ENCODE data around the gene COPB2.
"Not testable (repeated sequence)": the region's sequence is repeated elsewhere in the genome, so short reads cannot be mapped to it uniquely, and the experiment has no call there.

Gene COPB2

DNA sequence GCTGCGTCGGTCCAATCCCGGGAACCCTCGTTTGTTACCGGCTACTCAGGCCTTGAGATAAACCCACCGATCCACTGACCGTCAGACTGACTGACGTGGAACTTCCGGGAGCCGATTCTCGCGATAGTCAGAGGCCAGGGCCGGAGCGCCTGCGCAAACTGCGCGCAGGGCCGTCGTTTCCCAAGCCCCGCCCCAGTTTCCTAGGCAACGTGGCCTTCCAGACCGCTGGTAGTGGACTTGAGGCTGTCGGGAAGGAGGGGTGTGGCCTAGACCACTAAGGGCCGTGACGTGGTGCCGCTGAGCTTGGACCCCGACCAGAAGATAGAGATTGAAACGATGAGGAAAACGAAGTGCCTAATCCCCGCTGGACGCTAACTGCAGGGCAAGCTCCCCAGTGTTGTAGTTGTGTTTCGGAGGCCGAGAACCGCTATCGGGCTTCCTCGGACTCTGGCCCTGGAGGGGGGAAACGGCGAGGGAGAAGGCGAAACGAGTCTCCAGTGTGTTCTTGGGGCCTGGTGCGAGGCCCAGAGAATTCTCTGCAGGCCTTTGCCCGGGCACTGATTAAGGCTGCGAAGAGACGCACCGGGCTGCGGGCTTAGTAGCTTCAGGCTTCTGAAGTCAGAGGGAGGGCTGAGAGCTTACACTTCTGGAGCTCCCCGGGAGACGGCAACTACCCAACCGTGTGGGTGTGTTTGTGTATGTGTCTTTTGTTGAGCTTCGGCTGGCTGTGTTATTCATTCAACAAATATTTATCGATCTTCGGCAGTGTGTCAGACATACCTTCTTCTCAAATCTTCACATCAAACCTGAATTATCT lies at the start of gene COPB2:
TSS of gene COPB2 (minus strand) at position 96 of the 817 bp plus-strand sequence. CDS start 97 bp downstream, outside the sequence.
- DNase-seq = peak; percentile 98

GRCh38 chr3:139434764-139435307 lies 45.4 kb upstream of the COPB2 start:
- peak; percentile 46 for DNase-seq

DNA sequence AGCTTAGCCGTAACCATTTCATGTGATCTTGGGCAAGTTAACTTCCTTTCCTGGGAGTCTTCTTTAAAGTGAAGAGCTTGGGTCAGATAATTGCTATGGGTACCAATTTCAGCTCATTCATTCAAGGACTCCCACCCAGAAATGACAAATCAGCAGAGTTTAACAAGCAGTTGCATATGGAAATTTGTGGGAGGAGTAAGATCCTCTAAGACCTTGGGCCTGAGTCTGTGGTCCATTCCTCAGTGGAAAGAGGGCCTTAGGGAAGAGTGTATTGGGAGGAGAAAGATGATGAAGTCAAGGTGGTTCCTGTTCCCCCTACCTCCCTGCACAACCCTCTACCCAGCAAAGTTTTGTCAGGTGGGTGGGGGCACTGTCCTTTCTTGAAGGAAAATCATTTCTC lies 44.8 kb upstream of the COPB2 start:
- no peak for DNase-seq

DNA sequence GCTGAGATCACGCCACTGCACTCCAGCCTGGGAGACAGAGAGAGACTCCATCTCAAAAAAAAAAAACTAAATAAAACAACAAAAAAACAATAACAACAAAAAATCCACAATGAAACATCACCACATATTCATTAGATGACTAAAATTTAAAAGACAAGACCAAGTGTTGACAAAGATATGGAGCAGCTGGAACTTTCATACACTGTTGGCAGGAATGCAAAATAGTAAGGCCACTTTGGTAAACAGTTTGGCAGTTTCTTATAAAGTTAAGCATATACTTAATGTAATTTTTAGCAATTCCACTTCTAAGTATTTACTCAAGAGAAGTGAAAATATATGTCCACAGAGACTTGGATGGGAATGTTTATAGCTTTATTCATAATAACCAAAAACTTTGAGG lies 43.6 kb upstream of the COPB2 start:
- DNase-seq = no peak

- DNase-seq = no peak
Measured at GRCh38 chr3:139430493-139430892, 41.0 kb upstream of the COPB2 start.

DNA sequence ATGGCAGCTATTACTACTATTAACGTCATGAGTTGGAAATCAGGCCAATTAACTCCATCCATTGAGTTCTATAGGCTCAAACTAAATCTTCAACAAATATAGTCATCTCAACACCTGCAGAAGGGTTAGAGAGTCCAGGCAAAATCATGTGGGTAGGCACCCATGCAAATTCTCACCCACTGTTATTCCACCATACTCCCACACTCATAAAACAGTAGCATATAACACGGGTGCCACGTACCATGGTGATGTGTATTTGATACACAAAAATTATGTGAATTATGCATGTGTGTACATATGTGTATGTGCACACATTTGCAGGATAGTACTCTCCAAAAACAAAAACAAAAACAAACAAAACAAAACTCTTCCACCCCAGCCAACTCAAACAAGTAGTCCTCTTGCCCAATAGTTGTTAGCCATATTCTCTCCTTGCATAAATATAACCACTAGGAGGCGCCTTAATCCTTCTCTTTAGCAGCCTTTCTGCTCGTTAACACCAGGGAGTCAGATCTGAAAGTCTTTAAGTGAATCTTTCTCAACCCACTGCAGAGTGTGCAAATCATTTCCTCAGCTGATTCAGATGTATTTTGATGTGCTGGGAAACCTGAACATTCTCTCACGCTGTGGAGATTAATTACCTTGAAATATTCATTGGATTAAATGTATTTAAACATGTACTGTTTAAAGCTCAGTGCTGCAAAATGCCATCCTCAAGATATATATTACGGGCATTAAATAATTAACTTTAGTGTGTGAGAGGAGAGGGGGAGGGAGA lies 38.0 kb upstream of the COPB2 start:
- peak; percentile 78 for DNase-seq

- DNase-seq = no peak
Measured at GRCh38 chr3:139425745-139426400, 36.4 kb upstream of the COPB2 start.

DNA sequence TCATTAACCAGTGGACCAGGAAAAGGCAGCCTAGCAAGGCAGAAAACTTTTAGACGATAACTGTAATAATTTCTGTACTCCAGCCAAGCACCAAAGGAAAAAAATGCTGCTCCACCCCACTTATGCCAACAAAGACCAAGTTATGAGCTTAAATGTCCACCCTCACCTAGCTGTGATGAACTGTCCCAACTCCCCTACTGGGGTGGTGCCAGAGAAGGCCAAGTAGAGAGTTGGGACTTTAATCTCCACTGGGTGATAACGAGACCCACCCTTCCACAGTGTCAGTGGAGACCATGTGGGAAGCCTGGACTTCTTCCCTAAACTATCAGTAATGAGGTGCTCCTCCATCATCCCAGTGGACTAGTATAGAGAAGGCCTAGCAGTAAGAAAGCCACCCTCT lies 33.8 kb upstream of the COPB2 start:
- no peak for DNase-seq

- DNase-seq = no peak
Measured at GRCh38 chr3:139421460-139421859, 32.0 kb upstream of the COPB2 start.

- DNase-seq = no peak
Measured at GRCh38 chr3:139421040-139421439, 31.6 kb upstream of the COPB2 start.

- DNase-seq = no peak
Measured at GRCh38 chr3:139418144-139418543, 28.7 kb upstream of the COPB2 start.

- no peak for DNase-seq
Measured at GRCh38 chr3:139416275-139416674, 26.8 kb upstream of the COPB2 start.

DNA sequence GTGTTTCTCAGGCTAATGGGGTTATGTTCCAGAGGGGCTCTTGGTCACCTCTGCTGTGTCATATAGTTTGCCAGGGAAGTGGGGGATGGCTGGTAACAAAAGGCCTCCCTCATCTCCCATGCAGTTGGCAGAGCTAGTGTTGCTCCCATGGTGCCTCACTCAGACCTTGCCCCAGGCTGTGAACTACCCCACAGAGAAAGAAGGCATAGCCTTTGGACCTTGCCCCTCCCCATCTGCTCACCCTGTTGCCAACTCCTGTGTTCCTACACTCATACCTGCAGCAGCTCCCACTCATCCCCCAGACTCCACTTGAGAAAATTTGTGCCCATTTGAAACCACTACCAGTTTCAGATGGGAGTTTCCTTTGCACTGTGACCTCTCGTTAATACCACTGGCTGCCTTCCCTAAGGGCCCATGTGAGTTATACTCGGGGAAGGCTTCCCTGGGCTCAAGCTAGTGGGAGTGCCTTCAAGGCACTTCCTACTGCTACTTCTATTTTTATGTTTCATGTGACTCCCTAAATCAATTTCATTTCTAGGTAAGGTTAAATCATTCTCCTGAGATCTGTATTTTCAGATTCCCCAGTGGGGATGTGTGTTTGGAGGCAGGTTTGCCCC lies 25.3 kb upstream of the COPB2 start:
- DNase-seq = no peak

DNA sequence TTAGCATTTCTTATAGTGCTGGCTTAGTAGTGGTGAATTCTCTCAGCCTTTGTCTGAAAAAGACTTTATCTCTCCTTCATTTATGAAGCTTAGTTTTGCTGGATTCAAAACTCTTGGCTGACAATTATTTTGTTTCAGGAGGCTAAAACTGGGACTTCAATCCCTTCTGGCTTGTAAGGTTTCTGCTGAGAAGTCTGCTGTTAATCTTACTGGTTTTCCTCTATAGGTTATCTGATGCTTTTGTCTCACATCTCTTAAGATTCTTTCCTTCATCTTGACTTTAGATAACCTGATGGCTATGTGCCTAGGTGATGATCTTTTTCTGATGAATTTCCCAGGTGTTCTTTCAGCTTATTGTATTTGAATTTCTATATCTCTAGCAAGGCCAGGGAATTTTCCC lies 23.4 kb upstream of the COPB2 start:
- not testable (repeated sequence) for DNase-seq

GRCh38 chr3:139401155-139401554 lies 11.7 kb upstream of the COPB2 start:
- not testable (repeated sequence) for DNase-seq

- DNase-seq = no peak
Measured at GRCh38 chr3:139396707-139397106, 7.3 kb upstream of the COPB2 start.

DNA sequence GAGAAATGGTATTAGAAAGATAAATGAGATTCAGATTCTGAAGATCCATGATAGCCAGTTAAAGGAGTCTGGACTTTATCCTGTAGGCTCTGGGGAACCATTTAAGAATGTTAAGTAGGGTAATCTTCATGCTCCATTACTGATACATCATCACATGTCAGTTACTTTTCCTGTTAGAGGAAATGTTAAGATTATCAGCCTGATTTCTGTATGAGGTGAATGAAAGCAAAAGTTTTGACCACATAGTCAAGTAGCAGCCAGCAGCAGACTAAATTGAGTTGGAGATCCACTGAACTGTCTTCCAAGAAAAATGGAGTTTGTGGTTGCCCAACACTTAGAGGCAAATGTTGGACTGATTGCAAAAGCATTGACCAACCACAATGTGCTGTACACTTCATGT lies 4.7 kb upstream of the COPB2 start:
- DNase-seq = no peak

GRCh38 chr3:139388821-139389551 lies 461 bp downstream of the COPB2 start:
- DNase-seq = no peak

DNA sequence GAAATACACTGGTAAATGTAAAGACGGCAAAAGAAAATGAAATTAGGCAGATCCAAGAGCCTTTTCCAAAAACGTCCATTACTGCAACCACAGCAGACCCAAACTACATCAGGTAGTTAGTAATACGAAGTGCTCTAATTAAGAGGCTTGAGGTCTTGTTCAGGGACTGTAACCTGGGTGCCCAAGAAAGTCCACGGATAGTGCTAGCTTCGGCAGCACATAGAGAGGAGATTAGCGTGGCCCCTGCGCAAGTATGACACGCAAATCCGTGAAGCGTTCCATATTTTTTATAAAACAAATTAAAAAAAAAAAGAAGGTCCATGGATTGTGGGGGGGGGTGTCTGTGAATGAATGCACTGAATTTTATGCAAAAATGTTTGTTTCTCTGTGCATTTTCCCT lies 1.4 kb downstream of the COPB2 start:
- no peak for DNase-seq

DNA sequence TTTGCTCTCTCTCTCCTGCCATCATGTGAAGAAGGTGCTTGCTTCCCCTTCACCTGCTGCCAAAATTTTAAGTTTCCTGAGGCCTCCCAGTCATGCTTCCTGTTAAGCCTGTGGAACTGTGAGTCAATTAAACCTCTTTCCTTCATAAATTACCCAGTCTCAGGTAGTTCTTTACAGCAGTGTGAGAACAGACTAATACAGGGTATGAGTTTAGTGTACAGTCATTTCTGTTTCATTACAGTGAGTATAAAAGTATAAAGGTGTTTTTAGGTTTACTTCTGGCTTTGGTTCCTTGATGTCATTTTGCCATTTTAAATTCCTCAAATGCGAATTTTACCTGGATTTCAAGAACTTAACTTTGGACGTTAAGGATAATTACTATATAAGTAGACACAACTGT lies 7.2 kb downstream of the COPB2 start:
- DNase-seq = not testable (repeated sequence)

DNA sequence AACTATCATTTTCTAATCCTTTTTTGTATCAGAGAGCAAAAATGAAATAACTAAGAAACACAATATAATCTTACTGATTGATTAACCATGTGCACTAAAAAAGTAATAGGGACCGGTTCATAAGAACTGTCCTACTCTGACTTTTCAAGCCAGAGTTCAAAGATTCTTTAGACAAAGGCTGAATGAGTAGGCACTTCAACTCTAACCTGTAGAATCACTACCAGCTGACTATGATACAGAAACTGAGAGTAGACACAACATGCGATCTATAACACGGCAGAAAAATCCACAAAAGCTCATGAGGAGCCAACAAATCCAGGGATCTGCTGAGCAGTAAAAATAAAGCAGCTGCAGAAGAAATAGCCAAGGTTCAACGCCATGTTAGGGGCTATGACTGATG lies 8.9 kb downstream of the COPB2 start:
- no peak for DNase-seq

DNA sequence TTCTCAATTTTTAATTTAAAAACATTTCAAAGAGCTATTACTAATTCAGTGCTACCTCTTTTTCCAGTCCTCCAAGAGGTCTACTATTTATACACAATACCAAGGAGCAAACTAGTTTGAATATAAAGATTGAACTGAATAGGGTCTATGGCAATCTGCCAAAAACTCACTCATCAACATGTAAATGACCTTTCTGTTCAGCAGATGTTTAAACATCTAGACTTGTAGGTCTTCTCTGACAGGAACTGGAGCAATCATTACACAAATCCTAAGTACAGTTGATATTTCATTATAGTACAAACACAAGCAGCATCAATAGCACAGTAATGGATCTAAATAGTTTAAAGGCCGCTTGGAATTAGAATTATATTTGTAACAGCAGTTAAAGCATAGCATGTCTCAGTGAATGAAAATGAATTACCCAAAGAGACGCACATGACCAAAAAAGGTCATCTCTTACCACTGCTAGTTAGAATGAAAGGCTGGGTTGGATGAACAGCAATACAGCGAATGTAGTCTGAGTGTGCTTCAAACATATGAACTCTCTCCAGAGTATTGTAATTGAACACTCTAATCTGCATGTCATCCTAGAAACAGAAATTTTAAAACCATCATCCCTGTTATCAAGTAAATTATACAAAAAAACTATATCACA lies 10.7 kb downstream of the COPB2 start:
- peak; percentile 39 for DNase-seq
